ENCODE measurements around the gene CSMD2. TPM values are rescaled to one million over a fixed set of nuclear protein-coding genes. Genes with fewer than 3 reads are reported as not detected.

The CSMD2 gene
- total RNA-seq, 2 donors from 2014 or later: 2.8 to 3.0 TPM

DNA sequence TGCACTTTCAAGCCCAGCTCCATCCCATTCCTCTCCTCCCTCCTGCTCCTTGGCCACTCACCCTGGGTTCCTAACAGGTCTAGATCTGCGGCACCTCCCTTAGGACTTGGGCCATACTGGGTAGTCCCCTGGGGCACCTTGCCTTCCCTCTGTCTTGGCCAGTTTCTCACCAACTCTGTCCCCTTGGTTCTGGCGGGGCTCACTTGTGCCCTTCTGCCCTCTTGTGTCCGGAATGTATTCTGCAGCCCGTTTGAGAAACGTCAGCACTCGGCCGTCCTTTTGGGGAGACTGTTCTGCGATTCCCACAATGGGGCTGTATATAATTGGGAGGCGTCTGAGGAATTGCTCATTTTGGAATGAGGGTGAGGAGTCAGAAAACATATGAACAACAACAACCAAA lies 530.2 kb downstream of the CSMD2 start:
- Histone ChIP-seq H3K9me3 (no peaks in the 10 kb centered on the region), H3K27me3 (replicated peaks; ENCODE audit: insufficient read depth) (no peaks in the 10 kb centered on the region), H3K4me1 (ENCODE audit: control insufficient read depth in 1 of 2, low read depth in 2 of 2) (peaks cover 0 to 7% of the 10 kb centered on the region in 2 donors), H3K36me3 (no peaks in the 10 kb centered on the region), H3K27ac (no peak overlapping the region), H3K4me3 (no peak overlapping the region)
- DNase-seq (ENCODE audit: low spot score) (no peak), ATAC-seq (ENCODE audit: insufficient number of reproducible peaks, low FRiP score, low read depth) (no peak)
- TF ChIP-seq CTCF (IDR thresholded peaks at IDR 0.05): peak; percentile 59

- TF ChIP-seq CTCF (IDR thresholded peaks at IDR 0.05): no peak
- Histone ChIP-seq H3K27ac (no peak overlapping the region), H3K9me3 (no peaks in the 10 kb centered on the region), H3K4me1 (ENCODE audit: control insufficient read depth in 1 of 2, low read depth in 2 of 2) (peaks cover 0 to 7% of the 10 kb centered on the region in 2 donors), H3K27me3 (replicated peaks; ENCODE audit: insufficient read depth) (no peaks in the 10 kb centered on the region), H3K36me3 (no peaks in the 10 kb centered on the region), H3K4me3 (no peak overlapping the region)
- DNase-seq (ENCODE audit: low spot score): no peak
- ATAC-seq (ENCODE audit: insufficient number of reproducible peaks, low FRiP score, low read depth): no peak
These were observed 530.9 kb downstream of the CSMD2 start for GRCh38 chr1:33634143-33634542.

DNA sequence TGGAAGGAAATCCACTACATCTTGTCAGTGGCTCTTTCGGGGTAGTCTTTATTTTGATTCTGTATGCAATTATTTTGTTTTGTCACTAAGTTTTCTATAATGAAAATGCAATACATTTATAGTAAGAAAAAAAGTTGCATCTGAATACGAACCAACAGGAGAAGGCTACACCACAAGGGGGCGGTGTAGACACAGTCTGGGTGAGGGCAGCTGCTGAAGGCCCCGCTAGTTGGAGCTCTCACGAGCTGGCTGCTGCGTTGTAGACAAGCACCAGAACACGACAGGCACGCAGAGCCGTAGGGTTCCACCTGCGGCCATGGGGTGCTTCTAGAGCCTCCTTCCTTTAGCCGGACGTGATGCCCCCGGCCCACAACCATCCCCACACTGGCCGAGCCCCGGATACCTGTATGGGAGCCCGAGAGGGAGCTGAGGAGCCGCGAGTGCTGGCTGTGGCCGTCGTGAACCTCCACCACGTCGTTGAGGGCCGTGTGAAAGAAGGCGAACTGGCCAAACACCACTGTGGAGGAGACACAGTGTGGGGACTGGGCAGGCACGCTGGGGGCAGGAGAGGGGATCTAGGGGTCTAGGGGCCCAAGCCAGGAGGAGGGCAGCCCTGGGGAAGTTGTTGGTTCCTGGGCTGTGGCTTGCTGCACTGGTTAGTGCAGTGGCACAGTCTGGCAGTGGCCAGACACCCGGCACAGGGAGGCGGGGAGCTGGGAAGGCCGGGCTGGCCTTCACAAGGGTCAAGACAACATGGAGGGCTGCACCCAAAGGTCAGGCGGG lies 531.8 kb downstream of the CSMD2 start:
- H3K36me3 ChIP-seq: no peaks in the 10 kb centered on the region
- peaks cover 0 to 3% of the 10 kb centered on the region in 2 donors for H3K4me1 ChIP-seq (ENCODE audit: control insufficient read depth in 1 of 2, low read depth in 2 of 2)
- peak overlapping the region; percentile 54 for H3K4me3 ChIP-seq
- H3K27ac ChIP-seq: no peak overlapping the region
- ATAC-seq (ENCODE audit: insufficient number of reproducible peaks, low FRiP score, low read depth) (peak; percentile 72), DNase-seq (ENCODE audit: low spot score) (peak; percentile 80)
- peak; percentile 93 for TF ChIP-seq CTCF (IDR thresholded peaks at IDR 0.05)
- H3K9me3 ChIP-seq: no peaks in the 10 kb centered on the region
- H3K27me3 ChIP-seq (replicated peaks; ENCODE audit: insufficient read depth): no peaks in the 10 kb centered on the region

- ATAC-seq (ENCODE audit: insufficient number of reproducible peaks, low FRiP score, low read depth) (no peak), DNase-seq (ENCODE audit: low spot score) (no peak)
- no peak overlapping the region for H3K27ac ChIP-seq
- no peaks in the 10 kb centered on the region for H3K9me3 ChIP-seq
- no peaks in the 10 kb centered on the region for H3K4me1 ChIP-seq (ENCODE audit: control insufficient read depth in 1 of 2, low read depth in 2 of 2)
- no peaks in the 10 kb centered on the region for H3K36me3 ChIP-seq
- H3K4me3 ChIP-seq: no peak overlapping the region
- no peak for TF ChIP-seq CTCF (IDR thresholded peaks at IDR 0.05)
- no peaks in the 10 kb centered on the region for H3K27me3 ChIP-seq (replicated peaks; ENCODE audit: insufficient read depth)
These were observed 534.3 kb downstream of the CSMD2 start for GRCh38 chr1:33630686-33631085.

- Histone ChIP-seq H3K4me3 (no peak overlapping the region), H3K36me3 (no peaks in the 10 kb centered on the region), H3K9me3 (no peaks in the 10 kb centered on the region), H3K27ac (no peak overlapping the region), H3K4me1 (ENCODE audit: control insufficient read depth in 1 of 2, low read depth in 2 of 2) (no peaks in the 10 kb centered on the region), H3K27me3 (replicated peaks; ENCODE audit: insufficient read depth) (no peaks in the 10 kb centered on the region)
- DNase-seq (ENCODE audit: low spot score): no peak
- no peak for TF ChIP-seq CTCF (IDR thresholded peaks at IDR 0.05)
- ATAC-seq (ENCODE audit: insufficient number of reproducible peaks, low FRiP score, low read depth): no peak
These were observed 538.2 kb downstream of the CSMD2 start for GRCh38 chr1:33626801-33627200.

Data from thoracic aorta (tissue), 2 donors.